Colon (tissue), 2 donors: ENCODE data around the gene BIN1.

Experiments used
- FAIRE-seq: peaks from 2 replicates; lab custom pipeline; 2012; peaks lifted over from hg19 to GRCh38; lab: Jason Lieb, UNC
- donor health status: control.
- donor health status: control.

BIN1 gene

GRCh38 chr2:127103243-127104165 lies 3.5 kb downstream of the BIN1 start:
- FAIRE-seq = no peak

DNA sequence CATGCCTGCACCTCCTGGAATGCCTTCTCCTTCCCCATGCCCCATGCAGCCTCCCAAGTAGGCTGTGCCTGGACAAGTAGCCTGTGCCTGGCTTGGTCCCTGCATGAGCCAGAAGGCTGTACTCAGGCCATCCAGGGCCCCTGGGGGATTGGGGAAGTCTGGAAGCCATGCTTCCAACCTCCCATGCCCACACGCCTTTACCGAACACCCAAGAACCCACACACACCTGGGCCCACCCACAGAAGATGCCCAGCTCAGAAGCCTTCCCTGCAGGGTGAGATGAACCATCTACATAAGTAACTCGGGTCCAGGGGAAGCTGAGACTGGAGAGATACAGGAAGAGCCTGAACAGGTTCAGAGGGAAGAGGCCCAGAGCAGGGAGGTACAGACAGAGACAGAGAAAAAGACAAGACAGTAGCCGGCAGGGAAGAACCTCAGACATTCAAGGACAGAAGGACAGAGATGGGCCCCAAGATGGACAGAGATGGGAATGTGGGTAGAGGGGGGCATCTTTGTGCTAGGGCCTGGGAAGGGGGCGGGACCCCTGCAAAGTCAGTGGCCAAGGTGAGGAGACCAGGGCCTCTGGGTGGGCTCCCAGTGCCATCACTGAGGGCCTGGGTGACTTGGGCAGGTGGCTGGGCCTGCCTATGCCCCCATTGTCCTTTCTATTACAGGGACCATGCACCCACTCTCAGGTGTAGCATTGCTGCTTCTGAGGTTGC lies 4.3 kb downstream of the BIN1 start:
- FAIRE-seq = no peak

GRCh38 chr2:127101756-127102477 lies 5.0 kb downstream of the BIN1 start:
- FAIRE-seq = no peak

DNA sequence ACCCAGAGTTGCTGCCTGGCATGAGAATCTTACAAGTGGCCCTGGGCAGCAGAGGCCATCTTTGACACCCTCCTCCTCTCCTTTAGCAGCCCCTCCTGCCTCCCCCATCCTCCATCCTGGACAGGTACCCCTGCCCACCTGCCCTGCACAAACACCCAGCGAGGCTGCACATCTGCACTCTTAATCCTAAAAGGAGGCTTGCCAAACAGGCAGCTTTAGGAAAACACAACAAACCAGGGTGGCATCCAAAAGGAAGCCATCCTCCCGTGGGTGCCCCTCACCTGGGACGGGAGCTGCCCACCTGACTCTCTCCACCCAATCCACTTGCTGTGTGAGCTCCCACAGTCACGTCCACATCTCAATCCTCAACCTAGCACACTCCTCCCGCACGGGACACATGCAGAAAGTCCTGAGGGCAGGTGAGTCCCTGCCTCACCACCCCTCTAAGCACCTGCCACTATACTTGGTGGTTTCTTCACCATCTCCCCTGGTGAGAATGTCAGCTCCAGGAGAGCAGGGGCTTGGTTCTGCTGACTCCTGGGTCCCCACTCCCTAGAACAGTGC lies 5.8 kb downstream of the BIN1 start:
- no peak for FAIRE-seq

- FAIRE-seq = no peak
These were observed 6.5 kb downstream of the BIN1 start for GRCh38 chr2:127100251-127101047.

DNA sequence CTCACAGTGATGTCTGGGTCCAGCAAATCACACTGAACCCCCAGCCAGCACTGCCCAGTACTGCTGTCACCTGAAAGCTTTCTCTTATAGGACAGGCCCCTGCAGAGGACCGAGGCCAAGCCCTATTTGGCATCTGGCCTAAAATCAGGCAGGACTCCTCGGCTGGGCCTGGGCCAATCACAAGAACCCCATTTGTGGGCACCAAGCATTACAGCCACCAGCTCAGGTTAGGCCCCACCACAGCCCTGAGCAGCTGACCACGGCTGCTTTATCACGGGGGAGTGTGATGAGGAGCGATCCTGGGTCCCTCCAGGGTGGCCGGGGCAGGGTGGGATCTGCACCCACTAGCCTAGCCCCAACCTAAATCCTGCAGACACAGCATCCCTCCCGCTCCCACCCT lies 8.2 kb downstream of the BIN1 start:
- FAIRE-seq = no peak

DNA sequence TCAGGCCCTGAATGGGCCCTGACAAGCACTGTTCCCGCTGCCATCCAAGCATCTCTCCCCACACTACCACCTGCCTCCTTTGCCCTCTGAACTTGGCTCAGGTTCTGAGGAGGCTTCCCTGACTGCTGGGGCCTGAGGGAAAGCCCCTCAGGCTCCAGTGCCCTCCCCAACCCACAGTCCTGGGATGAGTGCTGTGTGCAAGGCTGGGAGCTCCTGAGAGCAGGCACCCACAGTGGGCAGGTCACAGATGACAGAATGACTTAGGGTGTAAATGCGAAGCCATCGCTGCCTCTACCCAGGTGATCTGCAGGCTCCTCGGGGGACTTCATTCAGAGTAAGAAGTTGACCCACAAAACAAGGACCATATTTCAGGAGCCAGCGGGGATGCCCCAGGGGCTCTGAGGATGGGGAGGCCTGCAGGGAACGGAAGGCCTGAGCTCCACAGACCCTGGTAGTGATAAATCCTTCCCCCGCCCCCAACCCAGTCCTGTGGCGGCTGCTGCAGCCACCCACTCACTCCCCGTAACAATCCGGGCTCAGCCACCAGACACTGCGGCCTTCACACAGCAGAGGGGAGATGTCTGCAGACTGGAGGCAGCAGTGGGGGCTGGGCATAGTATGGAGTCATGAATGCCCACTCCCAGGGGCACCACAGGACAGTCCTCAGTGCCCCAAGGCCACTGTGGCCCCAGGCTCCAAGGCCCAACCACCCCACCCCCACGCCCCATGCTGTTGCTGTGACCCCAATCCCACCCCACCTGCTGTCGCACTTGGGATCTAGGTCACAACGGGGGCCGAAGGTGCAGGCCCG lies 8.9 kb downstream of the BIN1 start:
- FAIRE-seq = no peak

GRCh38 chr2:127097471-127097765 lies 9.5 kb downstream of the BIN1 start:
- no peak for FAIRE-seq

DNA sequence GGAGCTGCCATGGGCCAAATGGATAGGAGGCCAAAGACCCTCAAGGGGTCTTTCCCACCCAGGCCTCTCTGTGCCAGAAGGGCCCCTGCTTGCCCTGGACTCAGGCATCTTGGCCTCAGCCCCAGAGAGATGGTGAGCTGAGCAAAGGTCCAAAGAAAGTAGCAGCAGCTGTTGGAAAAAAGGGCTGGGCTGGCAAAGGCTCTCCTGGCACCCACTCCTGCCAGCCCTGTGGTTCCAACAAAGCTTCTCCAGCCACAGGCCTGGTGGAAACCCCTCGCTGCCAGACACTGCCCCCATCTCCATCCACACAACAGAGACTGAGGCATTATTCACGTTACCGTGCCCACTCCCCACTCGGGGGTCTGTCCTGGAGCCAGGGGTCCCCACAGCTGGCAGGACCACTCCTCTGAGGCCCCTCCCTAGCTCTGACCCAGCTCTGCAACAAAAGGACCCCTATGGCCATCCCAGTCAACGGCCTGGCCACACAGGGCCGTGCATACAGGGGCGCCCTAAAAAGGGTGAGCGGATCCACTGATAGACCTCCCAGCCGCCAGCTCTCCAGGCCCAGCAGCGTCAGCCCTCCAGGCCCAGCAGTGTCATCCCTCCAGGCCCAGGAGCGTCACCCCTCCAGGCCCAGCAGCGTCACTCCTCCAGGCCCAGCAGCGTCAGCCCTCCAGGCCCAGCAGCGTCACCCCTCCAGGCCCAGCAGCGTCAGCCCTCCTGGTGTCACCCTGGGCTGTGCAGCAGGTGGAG lies 10.1 kb downstream of the BIN1 start:
- no peak for FAIRE-seq

DNA sequence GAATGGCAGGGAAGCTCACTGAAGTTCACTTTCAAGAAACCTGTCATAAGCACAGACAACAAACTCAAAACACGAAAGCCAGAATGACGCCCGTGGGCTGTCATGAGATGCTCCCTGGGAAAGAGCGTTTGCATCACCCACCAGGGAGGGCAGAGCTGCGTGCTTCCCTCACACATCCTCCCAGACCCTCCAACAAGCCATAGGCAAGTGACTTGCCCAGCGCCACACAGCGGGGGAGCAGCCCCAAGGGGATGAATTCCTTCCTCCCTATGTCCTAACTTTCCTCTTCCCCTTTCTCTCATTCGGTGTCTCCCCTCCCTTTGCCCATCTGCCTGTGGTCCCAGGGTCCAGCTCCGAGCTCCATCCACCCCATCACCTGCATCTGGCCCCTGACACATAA lies 10.7 kb downstream of the BIN1 start:
- FAIRE-seq = no peak

GRCh38 chr2:127095784-127096183 lies 11.2 kb downstream of the BIN1 start:
- no peak for FAIRE-seq

- no peak for FAIRE-seq
These were observed 11.7 kb downstream of the BIN1 start for GRCh38 chr2:127095367-127095641.

DNA sequence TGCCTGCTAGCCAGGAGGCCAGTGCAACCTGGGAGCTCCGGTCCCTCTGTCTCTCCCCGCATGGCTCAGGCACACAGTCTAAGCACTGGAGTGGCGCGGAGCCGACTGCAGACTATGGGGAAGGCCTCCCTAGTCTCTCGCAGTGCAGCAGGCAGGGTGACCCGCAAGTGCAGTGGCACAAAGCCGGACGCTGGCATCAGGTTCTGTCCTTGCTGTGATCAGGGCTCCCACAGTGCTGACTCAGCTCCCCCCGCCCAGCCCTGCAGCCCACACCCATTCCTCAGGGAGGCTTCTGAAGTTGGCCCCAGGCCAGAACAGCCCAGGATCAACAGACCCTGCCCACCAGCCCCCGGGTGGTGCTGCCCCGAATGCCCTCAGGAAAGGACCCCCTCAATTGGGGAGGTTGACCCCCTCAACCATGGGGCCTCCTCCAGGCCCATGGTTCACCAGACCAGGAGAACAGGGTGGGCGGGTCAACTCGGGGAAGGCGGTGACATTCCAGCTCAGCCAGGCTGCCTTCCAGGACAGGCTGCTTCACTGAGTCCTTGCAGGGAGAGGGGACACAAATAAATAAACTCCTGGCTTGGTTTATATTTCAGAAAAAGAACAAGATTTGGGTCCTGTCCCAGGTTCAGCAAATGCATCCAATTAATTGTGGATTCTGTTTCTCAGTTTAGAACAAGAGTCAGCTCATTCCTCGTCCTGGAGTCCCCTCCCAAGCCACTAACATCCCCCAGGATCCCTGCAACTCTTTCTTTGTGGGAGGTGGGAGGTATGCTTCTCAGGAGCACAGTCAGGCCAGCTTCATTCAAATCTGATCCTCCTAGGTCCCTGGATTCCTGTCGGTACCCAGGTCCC lies 12.2 kb downstream of the BIN1 start:
- FAIRE-seq = no peak

DNA sequence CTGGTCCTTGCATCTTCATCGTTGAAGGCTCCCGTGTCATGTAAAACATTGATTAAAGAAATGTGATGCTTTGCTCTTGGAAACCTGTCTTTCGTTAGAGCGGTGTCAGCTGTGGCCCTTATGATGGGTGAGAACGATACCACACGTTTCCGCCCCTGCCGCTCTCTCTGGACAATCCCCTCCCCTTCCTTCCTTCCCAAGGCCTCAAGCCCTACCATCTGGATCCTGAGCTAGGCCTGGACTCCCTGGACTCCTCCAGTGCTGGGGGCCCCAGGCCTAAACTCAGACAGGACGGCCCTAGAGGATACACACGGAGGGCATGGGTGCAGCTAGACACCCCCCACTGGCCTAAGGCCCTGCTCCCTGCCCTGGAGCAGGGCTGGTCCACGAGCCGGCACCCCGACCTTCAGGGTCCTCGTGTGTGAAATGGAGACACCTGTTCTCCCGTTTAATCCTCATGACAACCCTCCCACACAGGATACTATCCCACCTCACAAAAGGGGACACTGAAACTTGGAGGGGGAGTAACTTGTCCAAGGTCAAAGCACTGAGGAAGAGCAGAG lies 13.2 kb downstream of the BIN1 start:
- no peak for FAIRE-seq

DNA sequence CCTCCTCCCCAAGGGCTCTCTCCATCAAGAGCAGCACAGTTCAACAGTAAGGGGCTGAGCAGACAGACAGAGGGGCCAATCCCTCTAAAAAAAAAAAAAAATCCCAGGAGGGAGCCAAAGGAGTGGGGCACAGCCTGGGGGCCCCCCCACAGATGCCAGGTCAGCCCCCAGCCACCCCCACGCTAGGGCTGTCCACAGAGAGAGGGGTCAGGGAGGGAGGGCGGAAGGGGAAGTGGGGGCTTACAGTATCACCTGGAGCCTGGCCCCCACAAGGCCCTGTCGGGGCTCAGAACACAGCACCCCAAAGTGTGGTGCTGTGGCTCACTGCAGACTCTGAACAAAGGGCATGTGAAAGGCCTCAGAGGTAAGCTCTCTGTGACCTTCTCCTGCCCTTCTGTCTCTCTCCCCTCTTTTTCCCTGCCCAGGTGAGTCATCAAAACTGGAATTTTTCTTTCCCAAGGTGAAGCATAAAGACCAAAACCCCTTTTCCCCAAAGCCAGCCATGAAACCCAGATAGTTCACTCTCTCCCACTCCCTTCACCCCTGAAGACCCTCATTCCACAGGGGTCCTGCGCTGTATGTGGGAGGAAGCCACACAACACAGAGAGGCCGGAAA lies 13.9 kb downstream of the BIN1 start:
- no peak for FAIRE-seq

- FAIRE-seq = no peak
These were observed 14.6 kb downstream of the BIN1 start for GRCh38 chr2:127092306-127092705.

DNA sequence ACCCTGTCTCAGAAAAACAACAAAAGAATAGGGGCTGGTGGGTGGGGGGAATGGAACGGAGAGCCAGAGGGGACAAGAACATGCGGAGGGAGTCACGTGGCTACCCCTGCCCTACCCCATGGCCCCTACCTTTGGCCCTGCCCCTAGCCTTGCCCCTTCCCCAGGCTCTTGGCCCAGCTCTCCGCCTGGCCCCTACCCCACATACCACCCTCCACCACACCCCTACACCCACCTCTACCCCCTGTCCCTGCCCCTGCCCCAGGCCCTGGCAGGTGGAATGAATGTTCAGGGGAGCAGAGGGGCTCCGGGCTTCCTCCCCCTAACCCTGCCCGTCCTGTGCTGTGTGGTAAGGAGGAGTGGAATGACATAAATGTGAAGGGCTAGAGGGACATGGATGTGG lies 15.1 kb downstream of the BIN1 start:
- FAIRE-seq = no peak

- no peak for FAIRE-seq
These were observed 15.8 kb downstream of the BIN1 start for GRCh38 chr2:127091148-127091547.
